HG02759 (cell line): ENCODE measurements around the gene CDPF1.
A peak's percentile ranks its signal among the peaks of the same experiment; 100 is the strongest.
"Not testable (repeated sequence)": the region's sequence is repeated elsewhere in the genome, so short reads cannot be mapped to it uniquely, and the experiment has no call there.

Experiments
- ATAC-seq: cut with Tn5 transposase; IDR thresholded peaks from one replicate; pipeline ENCODE4 v1.9.1; 2021; ENCODE audit warnings: mild to moderate bottlenecking, moderate library complexity; ENCODE audit not compliant: unreplicated experiment

Gene CDPF1

GRCh38 chr22:46281866-46282678 lies 32.0 kb upstream of the CDPF1 start:
- ATAC-seq, result no peak

GRCh38 chr22:46280999-46281623 lies 31.0 kb upstream of the CDPF1 start:
- no peak for ATAC-seq

GRCh38 chr22:46280063-46280817 lies 30.1 kb upstream of the CDPF1 start:
- no peak for ATAC-seq

GRCh38 chr22:46278656-46279645 lies 28.9 kb upstream of the CDPF1 start:
- no peak for ATAC-seq

- ATAC-seq, result no peak
Observed at GRCh38 chr22:46276563-46276962, 26.5 kb upstream of the CDPF1 start.

- no peak for ATAC-seq
Observed at GRCh38 chr22:46275455-46276122, 25.5 kb upstream of the CDPF1 start.

GRCh38 chr22:46274381-46274780 lies 24.3 kb upstream of the CDPF1 start:
- no peak for ATAC-seq

GRCh38 chr22:46273432-46274148 lies 23.5 kb upstream of the CDPF1 start:
- no peak for ATAC-seq

- no peak for ATAC-seq
Observed at GRCh38 chr22:46272762-46273431, 22.8 kb upstream of the CDPF1 start.

GRCh38 chr22:46272196-46272595 lies 22.1 kb upstream of the CDPF1 start:
- no peak for ATAC-seq

- ATAC-seq, result no peak
Observed at GRCh38 chr22:46269564-46269963, 19.5 kb upstream of the CDPF1 start.

GRCh38 chr22:46267431-46268279 lies 17.6 kb upstream of the CDPF1 start, which contains the start of gene TTC38:
TSS of gene TTC38 (plus strand) at chr22:46268008. CDS start at chr22:46268040, 32 bp downstream.
- ATAC-seq, result peak; percentile 86

- not testable (repeated sequence) for ATAC-seq
Observed at GRCh38 chr22:46265627-46266026, 15.5 kb upstream of the CDPF1 start.

- ATAC-seq, result not testable (repeated sequence)
Observed at GRCh38 chr22:46264520-46264919, 14.4 kb upstream of the CDPF1 start.

- no peak for ATAC-seq
Observed at GRCh38 chr22:46263216-46263590, 13.1 kb upstream of the CDPF1 start, which contains the start of gene PKDREJ. TSS of gene PKDREJ (minus strand) at chr22:46263343. CDS start at chr22:46263322, 21 bp downstream.

- ATAC-seq, result no peak
Observed at GRCh38 chr22:46262449-46263215, 12.5 kb upstream of the CDPF1 start.

GRCh38 chr22:46260038-46260437 lies 9.9 kb upstream of the CDPF1 start:
- no peak for ATAC-seq
